PFSK-1 (cell line): ENCODE data around the gene PLAC1.

ENCODE experiments used
- FOXP2 ChIP-seq: optimal IDR thresholded peaks from 2 replicates; pipeline ENCODE3; 2011; ENCODE audit warnings: borderline replicate concordance, control low read depth, inconsistent platforms; ENCODE audit not compliant: insufficient read depth; ENCODE audit errors: extremely low read length, extremely low read depth
- POLR2AphosphoS5 ChIP-seq: IDR thresholded peaks from 2 replicates; pipeline ENCODE4 v1.6.1; 2012; ENCODE audit warnings: low read depth, mild to moderate bottlenecking, control low read depth, low read length, moderate library complexity
- REST ChIP-seq, 2 experiments: IDR thresholded peaks; 2 replicates each; pipeline versions ENCODE4 v1.6.1 to v1.8.0; 2011 to 2012; ENCODE audit warnings: low read depth in 2 of 2, low read length in 2 of 2, control low read depth in 1 of 2, inconsistent platforms in 1 of 2, mild to moderate bottlenecking in 1 of 2, moderate library complexity in 1 of 2; ENCODE audit not compliant: insufficient read depth in 1 of 2
- SIN3A ChIP-seq: IDR thresholded peaks from 2 replicates; pipeline ENCODE4 v1.6.1; 2012; ENCODE audit warnings: mild to moderate bottlenecking, low read length, moderate library complexity, borderline replicate concordance; ENCODE audit not compliant: insufficient read depth
- TAF1 ChIP-seq: IDR thresholded peaks from 2 replicates; pipeline ENCODE4 v1.6.1; 2012; ENCODE audit warnings: low read length, control low read depth, borderline replicate concordance; ENCODE audit not compliant: insufficient read depth

The PLAC1 gene

DNA sequence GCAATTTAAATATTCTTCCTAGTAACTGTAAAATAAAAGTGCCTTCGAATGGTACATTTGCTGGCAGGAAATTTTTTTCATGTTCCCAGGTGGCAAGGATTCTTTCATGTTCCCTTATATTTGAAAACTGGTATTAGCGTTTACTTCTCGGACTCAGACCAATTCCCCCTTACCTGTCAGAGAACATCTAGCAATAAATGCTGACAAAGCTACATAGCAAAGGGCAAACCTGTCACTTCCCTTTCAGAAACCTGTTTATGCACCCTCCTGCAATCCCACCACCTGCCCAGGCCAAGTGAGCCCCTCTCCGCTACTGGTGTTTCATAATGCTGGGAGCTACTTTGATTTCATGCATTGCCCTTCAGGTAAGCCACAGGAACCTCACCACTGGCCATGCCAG is 100.1 kb downstream of the PLAC1 start:
- no peak for TF ChIP-seq SIN3A
- no peak for TF ChIP-seq POLR2AphosphoS5
- TF ChIP-seq FOXP2, result no peak
- no peak for TF ChIP-seq TAF1
- TF ChIP-seq REST (IDR thresholded peaks at IDR 0.05; ENCODE audit: insufficient read depth in 1 of 2, low read depth in 2 of 2, low read length in 2 of 2), result no peak

DNA sequence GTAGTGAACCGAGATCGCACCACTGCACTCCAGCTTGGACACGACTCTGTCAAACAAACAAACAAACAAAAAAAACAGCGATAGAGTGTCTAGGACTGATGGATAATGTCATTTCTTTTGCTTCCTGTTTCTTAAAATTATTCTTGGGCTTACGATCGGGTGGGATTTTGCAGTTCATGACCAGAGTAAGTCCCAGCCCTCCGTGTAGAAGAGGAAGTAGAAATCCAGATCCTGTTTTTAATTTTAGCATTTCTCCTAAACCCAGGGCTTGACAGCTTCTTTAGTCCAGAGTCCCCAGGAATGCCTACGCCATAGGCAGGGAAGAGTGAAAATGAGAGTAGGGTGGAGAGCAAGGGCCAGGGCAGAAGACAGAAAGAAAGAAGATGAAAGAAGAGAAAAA is 104.0 kb downstream of the PLAC1 start:
- no peak for TF ChIP-seq TAF1
- TF ChIP-seq REST (IDR thresholded peaks at IDR 0.05; ENCODE audit: insufficient read depth in 1 of 2, low read depth in 2 of 2, low read length in 2 of 2), result no peak
- no peak for TF ChIP-seq FOXP2
- TF ChIP-seq POLR2AphosphoS5, result no peak
- no peak for TF ChIP-seq SIN3A

- no peak for TF ChIP-seq TAF1
- no peak for TF ChIP-seq SIN3A
- TF ChIP-seq FOXP2, result no peak
- TF ChIP-seq REST (IDR thresholded peaks at IDR 0.05; ENCODE audit: insufficient read depth in 1 of 2, low read depth in 2 of 2, low read length in 2 of 2), result no peak
- TF ChIP-seq POLR2AphosphoS5, result no peak
Observed at GRCh38 chrX:134552351-134552750, 105.9 kb downstream of the PLAC1 start.

DNA sequence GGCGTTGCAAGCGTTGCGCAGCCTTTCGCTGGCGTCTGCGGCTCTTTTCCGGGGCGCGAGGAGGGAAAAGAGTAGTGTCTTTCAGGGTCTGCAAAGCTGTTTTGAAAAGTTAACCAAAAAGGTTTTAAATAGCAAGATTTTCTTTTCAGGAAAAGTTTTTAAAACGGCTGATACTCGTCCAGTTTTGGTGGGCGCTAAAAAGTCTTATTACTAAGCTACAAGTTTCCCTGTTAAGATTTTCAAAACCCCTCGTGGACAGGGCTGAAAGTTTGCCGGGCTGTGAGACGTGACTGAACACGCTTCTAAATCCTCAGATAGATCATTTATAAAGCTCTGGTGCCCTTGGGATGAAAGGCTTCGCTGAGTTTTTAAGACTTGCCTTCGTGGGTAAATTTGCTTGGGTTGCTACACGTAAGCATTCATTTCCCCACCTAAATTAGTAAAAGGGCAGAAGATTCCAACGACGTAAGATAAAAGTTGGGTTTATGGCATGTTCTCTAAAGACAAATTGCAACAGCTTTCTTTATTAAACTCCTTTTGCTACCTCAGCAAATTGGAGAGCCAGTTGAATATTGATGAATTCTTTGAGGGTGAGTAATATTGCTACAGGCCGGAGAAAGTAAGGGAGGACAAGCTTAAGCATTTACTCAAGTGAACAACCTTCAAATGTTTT is 106.8 kb downstream of the PLAC1 start:
- TF ChIP-seq REST (IDR thresholded peaks at IDR 0.05; ENCODE audit: insufficient read depth in 1 of 2, low read depth in 2 of 2, low read length in 2 of 2) (no peak), SIN3A (no peak), POLR2AphosphoS5 (no peak), FOXP2 (no peak), TAF1 (no peak)
